NCI-H2227 (cell line): ENCODE data around the gene PRPF40A.
A peak's percentile ranks its signal among the peaks of the same experiment; 100 is the strongest.

Experiments
- DNase-seq: peaks from one replicate; lab custom pipeline; 2025; ENCODE audit not compliant: unreplicated experiment; lab: John Stamatoyannopoulos, UW

Gene PRPF40A

GRCh38 chr2:152655880-152656279 is 61.4 kb downstream of the PRPF40A start:
- DNase-seq: no peak

GRCh38 chr2:152651834-152652233 is 65.4 kb downstream of the PRPF40A start:
- DNase-seq: no peak

GRCh38 chr2:152650768-152651371 is 66.4 kb downstream of the PRPF40A start:
- DNase-seq: no peak

- no peak for DNase-seq
These were observed 67.3 kb downstream of the PRPF40A start for GRCh38 chr2:152649997-152650396.

GRCh38 chr2:152648336-152648735 is 68.9 kb downstream of the PRPF40A start:
- no peak for DNase-seq

- DNase-seq: no peak
These were observed 69.7 kb downstream of the PRPF40A start for GRCh38 chr2:152647552-152647951.

GRCh38 chr2:152646775-152647174 is 70.5 kb downstream of the PRPF40A start:
- no peak for DNase-seq

GRCh38 chr2:152646264-152646663 is 71.0 kb downstream of the PRPF40A start:
- DNase-seq: no peak

GRCh38 chr2:152644189-152644873 is 72.9 kb downstream of the PRPF40A start:
- DNase-seq: no peak

GRCh38 chr2:152638590-152638989 is 78.7 kb downstream of the PRPF40A start:
- DNase-seq: no peak

GRCh38 chr2:152638056-152638455 is 79.2 kb downstream of the PRPF40A start:
- no peak for DNase-seq

- DNase-seq: no peak
These were observed 80.0 kb downstream of the PRPF40A start for GRCh38 chr2:152637251-152637650.

- DNase-seq: peak; percentile 81
These were observed 81.5 kb downstream of the PRPF40A start for GRCh38 chr2:152635635-152636298.

GRCh38 chr2:152632736-152633135 is 84.5 kb downstream of the PRPF40A start:
- no peak for DNase-seq

- DNase-seq: no peak
These were observed 86.8 kb downstream of the PRPF40A start for GRCh38 chr2:152630466-152630865.

- DNase-seq: no peak
These were observed 88.1 kb downstream of the PRPF40A start for GRCh38 chr2:152629202-152629601.

GRCh38 chr2:152627351-152627957 is 89.8 kb downstream of the PRPF40A start:
- peak; percentile 28 for DNase-seq

GRCh38 chr2:152626911-152627339 is 90.3 kb downstream of the PRPF40A start:
- no peak for DNase-seq

GRCh38 chr2:152624805-152625204 is 92.5 kb downstream of the PRPF40A start:
- DNase-seq: no peak

- no peak for DNase-seq
These were observed 93.5 kb downstream of the PRPF40A start for GRCh38 chr2:152623775-152624174.

- DNase-seq: no peak
These were observed 94.1 kb downstream of the PRPF40A start for GRCh38 chr2:152623076-152623740.
